ENCODE results near the gene CDKN2AIP. TPM values are rescaled to one million over a fixed set of nuclear protein-coding genes. Genes with fewer than 3 reads are reported as not detected.
A peak's percentile ranks its signal among the peaks of the same experiment; 100 is the strongest.

Gene CDKN2AIP
- total RNA-seq, 2 experiments from 2014 or later, result 31.2 to 36.3 TPM

GRCh38 chr4:183409483-183409882 lies 35.0 kb upstream of the CDKN2AIP start:
- no peaks in the 10 kb centered on the region for H3K9me2 ChIP-seq (ENCODE audit: insufficient read depth, low read length)
- H4K20me1 ChIP-seq (ENCODE audit: insufficient read depth, low read length), result no peaks in the 10 kb centered on the region
- BruUV-seq (replicated peaks), result no TSS peak
- peaks cover 14% of the 10 kb centered on the region for H3K4me1 ChIP-seq (ENCODE audit: insufficient read depth, low read length, poor library complexity, severe bottlenecking)
- H2AFZ ChIP-seq (ENCODE audit: low read length), result no peak overlapping the region
- DNase-seq (ENCODE audit: low spot score), result no peak
- no peaks in the 10 kb centered on the region for H3K9me3 ChIP-seq (ENCODE audit: low read length)
- TF ChIP-seq, protein P1, sequence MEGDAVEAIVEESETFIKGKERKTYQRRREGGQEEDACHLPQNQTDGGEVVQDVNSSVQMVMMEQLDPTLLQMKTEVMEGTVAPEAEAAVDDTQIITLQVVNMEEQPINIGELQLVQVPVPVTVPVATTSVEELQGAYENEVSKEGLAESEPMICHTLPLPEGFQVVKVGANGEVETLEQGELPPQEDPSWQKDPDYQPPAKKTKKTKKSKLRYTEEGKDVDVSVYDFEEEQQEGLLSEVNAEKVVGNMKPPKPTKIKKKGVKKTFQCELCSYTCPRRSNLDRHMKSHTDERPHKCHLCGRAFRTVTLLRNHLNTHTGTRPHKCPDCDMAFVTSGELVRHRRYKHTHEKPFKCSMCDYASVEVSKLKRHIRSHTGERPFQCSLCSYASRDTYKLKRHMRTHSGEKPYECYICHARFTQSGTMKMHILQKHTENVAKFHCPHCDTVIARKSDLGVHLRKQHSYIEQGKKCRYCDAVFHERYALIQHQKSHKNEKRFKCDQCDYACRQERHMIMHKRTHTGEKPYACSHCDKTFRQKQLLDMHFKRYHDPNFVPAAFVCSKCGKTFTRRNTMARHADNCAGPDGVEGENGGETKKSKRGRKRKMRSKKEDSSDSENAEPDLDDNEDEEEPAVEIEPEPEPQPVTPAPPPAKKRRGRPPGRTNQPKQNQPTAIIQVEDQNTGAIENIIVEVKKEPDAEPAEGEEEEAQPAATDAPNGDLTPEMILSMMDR (conservative IDR thresholded peaks at IDR 0.05; ENCODE audit: low read length), result no peak
- no peak for TF ChIP-seq EZH2phosphoT487 (IDR thresholded peaks at IDR 0.05; ENCODE audit: borderline replicate concordance, low read depth, low read length)
- POLR2A ChIA-PET, result no interaction called here
- CTCF ChIA-PET (ENCODE audit: unreplicated experiment), result no interaction called here
- no peak overlapping the region for H3K27ac ChIP-seq (ENCODE audit: low read depth, low read length, poor library complexity, severe bottlenecking)
- no peaks in the 10 kb centered on the region for H3K79me2 ChIP-seq (ENCODE audit: insufficient read depth, low read depth, low read length)
- no peak overlapping the region for H3K4me3 ChIP-seq (ENCODE audit: low read depth, low read length, poor library complexity, severe bottlenecking)
- intact Hi-C loops (cut with micrococcal nuclease; ENCODE audit: unreplicated experiment), result loop anchor here (5.0 kb wide), 1 partner anchor 147 kb away; no protein-coding TSS in a partner anchor
- H3K4me2 ChIP-seq (ENCODE audit: low read length), result no peak overlapping the region
- no peaks in the 10 kb centered on the region for H3K36me3 ChIP-seq (ENCODE audit: insufficient read depth, low read length)

GRCh38 chr4:183409934-183410333 lies 34.5 kb upstream of the CDKN2AIP start:
- H3K9me3 ChIP-seq (ENCODE audit: low read length), result no peaks in the 10 kb centered on the region
- no peaks in the 10 kb centered on the region for H3K9me2 ChIP-seq (ENCODE audit: insufficient read depth, low read length)
- DNase-seq (ENCODE audit: low spot score), result no peak
- no peak overlapping the region for H2AFZ ChIP-seq (ENCODE audit: low read length)
- TF ChIP-seq EZH2phosphoT487 (IDR thresholded peaks at IDR 0.05; ENCODE audit: borderline replicate concordance, low read depth, low read length), result no peak
- TF ChIP-seq, protein P1 (conservative IDR thresholded peaks at IDR 0.05; ENCODE audit: low read length), result no peak
- ChIA-PET POLR2A (interaction anchor here (0.7 kb wide), 1 partner anchor 518 kb away, joined by 3 read pairs; no protein-coding TSS in a partner anchor), CTCF (ENCODE audit: unreplicated experiment) (no interaction called here)
- no peak overlapping the region for H3K27ac ChIP-seq (ENCODE audit: low read depth, low read length, poor library complexity, severe bottlenecking)
- peaks cover 14% of the 10 kb centered on the region for H3K4me1 ChIP-seq (ENCODE audit: insufficient read depth, low read length, poor library complexity, severe bottlenecking)
- no peaks in the 10 kb centered on the region for H4K20me1 ChIP-seq (ENCODE audit: insufficient read depth, low read length)
- no peak overlapping the region for H3K4me2 ChIP-seq (ENCODE audit: low read length)
- H3K36me3 ChIP-seq (ENCODE audit: insufficient read depth, low read length), result no peaks in the 10 kb centered on the region
- no peaks in the 10 kb centered on the region for H3K79me2 ChIP-seq (ENCODE audit: insufficient read depth, low read depth, low read length)
- H3K4me3 ChIP-seq (ENCODE audit: low read depth, low read length, poor library complexity, severe bottlenecking), result no peak overlapping the region
- intact Hi-C loops (cut with micrococcal nuclease; ENCODE audit: unreplicated experiment), result loop anchor here (5.0 kb wide), 1 partner anchor 148 kb away; no protein-coding TSS in a partner anchor
- no TSS peak for BruUV-seq (replicated peaks)

DNA sequence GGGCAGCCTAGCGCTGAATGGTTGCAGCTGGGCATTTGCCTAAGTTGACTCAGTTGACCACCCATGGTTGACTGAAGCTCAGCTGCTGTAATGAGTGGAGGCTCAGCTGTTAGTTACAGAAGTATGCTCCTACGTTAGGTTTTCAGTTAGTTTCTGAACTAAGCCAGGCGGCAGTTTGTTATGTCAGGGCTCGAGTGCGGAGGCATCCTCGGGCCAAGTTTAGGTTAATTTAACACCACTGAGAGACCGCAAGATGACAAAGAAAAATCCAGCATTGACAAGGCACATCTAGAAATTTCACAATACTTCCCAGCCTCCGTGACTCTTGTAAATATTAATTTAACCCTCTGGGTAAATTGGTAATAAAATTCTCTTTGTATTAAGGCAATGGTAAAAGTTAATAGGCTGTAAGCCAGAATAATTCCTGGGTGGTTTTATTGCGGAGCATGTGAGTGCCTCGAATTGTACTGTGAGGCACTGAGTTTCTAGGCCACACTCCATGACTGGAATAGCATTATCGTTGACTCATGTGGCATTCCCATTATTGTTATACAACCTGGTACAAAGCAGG lies 33.1 kb upstream of the CDKN2AIP start:
- DNase-seq (ENCODE audit: low spot score), result peak; percentile 60
- no peak overlapping the region for H3K4me3 ChIP-seq (ENCODE audit: low read depth, low read length, poor library complexity, severe bottlenecking)
- no peak overlapping the region for H2AFZ ChIP-seq (ENCODE audit: low read length)
- peaks cover 14% of the 10 kb centered on the region for H3K4me1 ChIP-seq (ENCODE audit: insufficient read depth, low read length, poor library complexity, severe bottlenecking)
- intact Hi-C loops (cut with micrococcal nuclease; ENCODE audit: unreplicated experiment), result no loop called here
- no peak overlapping the region for H3K27ac ChIP-seq (ENCODE audit: low read depth, low read length, poor library complexity, severe bottlenecking)
- no peaks in the 10 kb centered on the region for H3K36me3 ChIP-seq (ENCODE audit: insufficient read depth, low read length)
- POLR2A ChIA-PET, result no interaction called here
- CTCF ChIA-PET (ENCODE audit: unreplicated experiment), result no interaction called here
- no peaks in the 10 kb centered on the region for H3K9me3 ChIP-seq (ENCODE audit: low read length)
- no peaks in the 10 kb centered on the region for H3K9me2 ChIP-seq (ENCODE audit: insufficient read depth, low read length)
- no peaks in the 10 kb centered on the region for H3K79me2 ChIP-seq (ENCODE audit: insufficient read depth, low read depth, low read length)
- BruUV-seq (replicated peaks), result no TSS peak
- TF ChIP-seq, protein P1 (conservative IDR thresholded peaks at IDR 0.05; ENCODE audit: low read length), result no peak
- no peak for TF ChIP-seq EZH2phosphoT487 (IDR thresholded peaks at IDR 0.05; ENCODE audit: borderline replicate concordance, low read depth, low read length)
- H3K4me2 ChIP-seq (ENCODE audit: low read length), result no peak overlapping the region
- H4K20me1 ChIP-seq (ENCODE audit: insufficient read depth, low read length), result no peaks in the 10 kb centered on the region
